Ramos (cell line): ENCODE measurements around the gene LAG3.

ENCODE experiments used
- in situ Hi-C: fragments of 300-500 bp; cut with MboI; formaldehyde crosslinking; loops from one replicate; pipeline ENCODE4 v1.14.3; 2022; ENCODE audit warnings: low sequenced_read_pairs; ENCODE audit not compliant: unreplicated experiment

The LAG3 gene

GRCh38 chr12:6786416-6787094 is 14.2 kb downstream of the LAG3 start:
- in situ Hi-C loops, result no loop called here

GRCh38 chr12:6787309-6787708 is 15.0 kb downstream of the LAG3 start:
- in situ Hi-C loops, result no loop called here

GRCh38 chr12:6788972-6789924 is 16.9 kb downstream of the LAG3 start, which contains the start of gene CD4:
Gene CD4, plus strand, starts transcription at chr12:6789528. Its CDS starts 10,611 bp downstream, at chr12:6800139.
- in situ Hi-C loops, result no loop called here

- in situ Hi-C loops, result no loop called here
Observed at GRCh38 chr12:6790496-6791150, 18.3 kb downstream of the LAG3 start.

GRCh38 chr12:6791931-6792520 is 19.7 kb downstream of the LAG3 start:
- in situ Hi-C loops, result no loop called here

GRCh38 chr12:6792522-6793201 is 20.3 kb downstream of the LAG3 start:
- in situ Hi-C loops, result no loop called here

- in situ Hi-C loops, result no loop called here
Observed at GRCh38 chr12:6795088-6795487, 22.8 kb downstream of the LAG3 start.

GRCh38 chr12:6796576-6796975 is 24.3 kb downstream of the LAG3 start:
- in situ Hi-C loops, result no loop called here

- in situ Hi-C loops, result no loop called here
Observed at GRCh38 chr12:6799147-6799546, 26.8 kb downstream of the LAG3 start.

GRCh38 chr12:6807170-6807569 is 34.9 kb downstream of the LAG3 start:
- in situ Hi-C loops, result no loop called here

GRCh38 chr12:6809056-6809455 is 36.7 kb downstream of the LAG3 start:
- in situ Hi-C loops, result no loop called here

GRCh38 chr12:6810758-6811157 is 38.4 kb downstream of the LAG3 start:
- in situ Hi-C loops, result no loop called here

- in situ Hi-C loops, result no loop called here
Observed at GRCh38 chr12:6813363-6813762, 41.0 kb downstream of the LAG3 start.

GRCh38 chr12:6816598-6816997 is 44.3 kb downstream of the LAG3 start:
- in situ Hi-C loops, result no loop called here

- in situ Hi-C loops, result no loop called here
Observed at GRCh38 chr12:6817098-6817497, 44.8 kb downstream of the LAG3 start.

- in situ Hi-C loops, result no loop called here
Observed at GRCh38 chr12:6817662-6818157, 45.4 kb downstream of the LAG3 start.

- in situ Hi-C loops, result no loop called here
Observed at GRCh38 chr12:6818222-6818621, 45.9 kb downstream of the LAG3 start.

- in situ Hi-C loops, result no loop called here
Observed at GRCh38 chr12:6818645-6819044, 46.3 kb downstream of the LAG3 start.

- in situ Hi-C loops, result loop anchor here (5.0 kb wide), 1 partner anchor 67 kb away; the partner anchor contains the start of gene MLF2
Observed at GRCh38 chr12:6819106-6820030, 47.0 kb downstream of the LAG3 start.
